ENCODE results near the gene PRRC1. TPM values are rescaled to one million over a fixed set of nuclear protein-coding genes. Genes with fewer than 3 reads are reported as not detected.

The PRRC1 gene
- polyA plus RNA-seq, 1 of the 3 experiments (the other 2 are of a cell fraction) = 26.6 TPM

GRCh38 chr5:127577458-127577857, 60.0 kb downstream of the PRRC1 start:
- TF ChIP-seq NFIC (IDR thresholded peaks at IDR 0.05; ENCODE audit: borderline replicate concordance) = no peak
- no peak for TF ChIP-seq POLR2AphosphoS5 (IDR thresholded peaks at IDR 0.05; ENCODE audit: low read depth, low read length)
- TF ChIP-seq, protein P1, sequence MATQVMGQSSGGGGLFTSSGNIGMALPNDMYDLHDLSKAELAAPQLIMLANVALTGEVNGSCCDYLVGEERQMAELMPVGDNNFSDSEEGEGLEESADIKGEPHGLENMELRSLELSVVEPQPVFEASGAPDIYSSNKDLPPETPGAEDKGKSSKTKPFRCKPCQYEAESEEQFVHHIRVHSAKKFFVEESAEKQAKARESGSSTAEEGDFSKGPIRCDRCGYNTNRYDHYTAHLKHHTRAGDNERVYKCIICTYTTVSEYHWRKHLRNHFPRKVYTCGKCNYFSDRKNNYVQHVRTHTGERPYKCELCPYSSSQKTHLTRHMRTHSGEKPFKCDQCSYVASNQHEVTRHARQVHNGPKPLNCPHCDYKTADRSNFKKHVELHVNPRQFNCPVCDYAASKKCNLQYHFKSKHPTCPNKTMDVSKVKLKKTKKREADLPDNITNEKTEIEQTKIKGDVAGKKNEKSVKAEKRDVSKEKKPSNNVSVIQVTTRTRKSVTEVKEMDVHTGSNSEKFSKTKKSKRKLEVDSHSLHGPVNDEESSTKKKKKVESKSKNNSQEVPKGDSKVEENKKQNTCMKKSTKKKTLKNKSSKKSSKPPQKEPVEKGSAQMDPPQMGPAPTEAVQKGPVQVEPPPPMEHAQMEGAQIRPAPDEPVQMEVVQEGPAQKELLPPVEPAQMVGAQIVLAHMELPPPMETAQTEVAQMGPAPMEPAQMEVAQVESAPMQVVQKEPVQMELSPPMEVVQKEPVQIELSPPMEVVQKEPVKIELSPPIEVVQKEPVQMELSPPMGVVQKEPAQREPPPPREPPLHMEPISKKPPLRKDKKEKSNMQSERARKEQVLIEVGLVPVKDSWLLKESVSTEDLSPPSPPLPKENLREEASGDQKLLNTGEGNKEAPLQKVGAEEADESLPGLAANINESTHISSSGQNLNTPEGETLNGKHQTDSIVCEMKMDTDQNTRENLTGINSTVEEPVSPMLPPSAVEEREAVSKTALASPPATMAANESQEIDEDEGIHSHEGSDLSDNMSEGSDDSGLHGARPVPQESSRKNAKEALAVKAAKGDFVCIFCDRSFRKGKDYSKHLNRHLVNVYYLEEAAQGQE (IDR thresholded peaks at IDR 0.05; ENCODE audit: low read depth, low read length) = no peak
- no peak for TF ChIP-seq ZBTB33 (IDR thresholded peaks at IDR 0.05; ENCODE audit: borderline replicate concordance, low read depth)
- no peak for TF ChIP-seq EZH2phosphoT487 (IDR thresholded peaks at IDR 0.05; ENCODE audit: borderline replicate concordance, low read depth)
- no peak for TF ChIP-seq JUND (IDR thresholded peaks at IDR 0.05)
- TF ChIP-seq, protein P2, sequence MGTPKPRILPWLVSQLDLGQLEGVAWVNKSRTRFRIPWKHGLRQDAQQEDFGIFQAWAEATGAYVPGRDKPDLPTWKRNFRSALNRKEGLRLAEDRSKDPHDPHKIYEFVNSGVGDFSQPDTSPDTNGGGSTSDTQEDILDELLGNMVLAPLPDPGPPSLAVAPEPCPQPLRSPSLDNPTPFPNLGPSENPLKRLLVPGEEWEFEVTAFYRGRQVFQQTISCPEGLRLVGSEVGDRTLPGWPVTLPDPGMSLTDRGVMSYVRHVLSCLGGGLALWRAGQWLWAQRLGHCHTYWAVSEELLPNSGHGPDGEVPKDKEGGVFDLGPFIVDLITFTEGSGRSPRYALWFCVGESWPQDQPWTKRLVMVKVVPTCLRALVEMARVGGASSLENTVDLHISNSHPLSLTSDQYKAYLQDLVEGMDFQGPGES (IDR thresholded peaks at IDR 0.05; ENCODE audit: low read depth, low read length) = no peak
- no peak for TF ChIP-seq MXI1 (IDR thresholded peaks at IDR 0.05; ENCODE audit: low read depth, low read length)
- no peak for TF ChIP-seq EP300 (IDR thresholded peaks at IDR 0.05; ENCODE audit: borderline replicate concordance in 1 of 2, low read depth in 1 of 2, low read length in 1 of 2)
- no peak for TF ChIP-seq SMC3 (IDR thresholded peaks at IDR 0.05; ENCODE audit: low read depth, low read length)
- TF ChIP-seq SIN3A (IDR thresholded peaks at IDR 0.05; ENCODE audit: borderline replicate concordance, low read depth, low read length) = no peak
- TF ChIP-seq, protein P3, sequence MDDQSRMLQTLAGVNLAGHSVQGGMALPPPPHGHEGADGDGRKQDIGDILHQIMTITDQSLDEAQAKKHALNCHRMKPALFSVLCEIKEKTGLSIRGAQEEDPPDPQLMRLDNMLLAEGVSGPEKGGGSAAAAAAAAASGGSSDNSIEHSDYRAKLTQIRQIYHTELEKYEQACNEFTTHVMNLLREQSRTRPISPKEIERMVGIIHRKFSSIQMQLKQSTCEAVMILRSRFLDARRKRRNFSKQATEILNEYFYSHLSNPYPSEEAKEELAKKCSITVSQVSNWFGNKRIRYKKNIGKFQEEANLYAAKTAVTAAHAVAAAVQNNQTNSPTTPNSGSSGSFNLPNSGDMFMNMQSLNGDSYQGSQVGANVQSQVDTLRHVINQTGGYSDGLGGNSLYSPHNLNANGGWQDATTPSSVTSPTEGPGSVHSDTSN (IDR thresholded peaks at IDR 0.05) = no peak
- no peak for TF ChIP-seq MAX (IDR thresholded peaks at IDR 0.05; ENCODE audit: low read depth)
- no peak for TF ChIP-seq FOSL2 (IDR thresholded peaks at IDR 0.05; ENCODE audit: borderline replicate concordance, low read depth)
- no peak for TF ChIP-seq YY1 (IDR thresholded peaks at IDR 0.05; ENCODE audit: low read depth)
- H3K27ac ChIP-seq (ENCODE audit: low read depth in 2 of 2, low read length in 1 of 2) = no peak overlapping the region
- no peaks in the 10 kb centered on the region for H3K9me3 ChIP-seq
- H3K27me3 ChIP-seq (ENCODE audit: insufficient read depth) = no peaks in the 10 kb centered on the region; the same call in 1 of the 2 replicates
- no peak overlapping the region for H3K9ac ChIP-seq
- no peak overlapping the region for H3K4me3 ChIP-seq (ENCODE audit: low read depth in 2 of 2, low read length in 1 of 2)
- DNase-seq = no peak
- peaks cover 5% of the 10 kb centered on the region for H3F3A ChIP-seq (replicated peaks; ENCODE audit: insufficient read depth)
- H3K36me3 ChIP-seq (replicated peaks in 1 of 2; ENCODE audit: control insufficient read depth in 1 of 2, insufficient read depth in 2 of 2, low read length in 1 of 2) = no peaks in the 10 kb centered on the region
- ChIA-PET CTCF (no interaction called here), POLR2A (no interaction called here)
- H3K9me2 ChIP-seq = no peaks in the 10 kb centered on the region
- no peak overlapping the region for H3K4me2 ChIP-seq
- H2AFZ ChIP-seq (ENCODE audit: low read depth) = no peak overlapping the region
- no peaks in the 10 kb centered on the region for H3K4me1 ChIP-seq (ENCODE audit: control insufficient read depth in 1 of 2, insufficient read depth in 2 of 2, low read depth in 1 of 2, low read length in 1 of 2)
- 3% methylated on average over 1 of the region's 1 CpG for WGBS (ENCODE audit: low lambda C conversion rate)
- H3K79me2 ChIP-seq (ENCODE audit: insufficient read depth) = no peaks in the 10 kb centered on the region
- H4K20me1 ChIP-seq (ENCODE audit: insufficient read depth) = no peaks in the 10 kb centered on the region

Measured in SK-N-SH (cell line).